Keratinocyte (primary cell): Measurements from ENCODE around the gene LSP1.

Experiments used
- CTCF ChIP-seq, 3 experiments: IDR thresholded peaks in 1 of 3; conservative IDR thresholded peaks in 1 of 3; optimal IDR thresholded peaks in 1 of 3; 2 replicates in 2 of 3; 3 replicates in 1 of 3; pipeline versions ENCODE3 to v1.5.1; 2011; ENCODE audit warnings: low read length in 3 of 3, mild to moderate bottlenecking in 3 of 3, moderate library complexity in 2 of 3, control low read depth in 1 of 3, inconsistent platforms in 1 of 3; ENCODE audit not compliant: insufficient read depth in 2 of 3; ENCODE audit errors: extremely low read depth in 1 of 3
- EZH2 ChIP-seq: IDR thresholded peaks from one replicate; pipeline ENCODE4 v1.6.1; 2012; ENCODE audit warnings: inconsistent platforms, mild to moderate bottlenecking, low read length, moderate library complexity

- TF ChIP-seq CTCF (optimal IDR thresholded peaks at IDR 0.05 in 1 of 3, IDR thresholded peaks at IDR 0.05 in 1 of 3, conservative IDR thresholded peaks at IDR 0.05 in 1 of 3; ENCODE audit: extremely low read depth in 1 of 3, insufficient read depth in 2 of 3, low read length in 3 of 3), result no peak
- TF ChIP-seq EZH2, result no peak
These were observed 9.1 kb upstream of the LSP1 start for GRCh38 chr11:1843796-1844195.
